ENCODE results near the gene RREB1.

The RREB1 gene

GRCh38 chr6:7075341-7076000 is 32.3 kb upstream of the RREB1 start:
- H3K27ac ChIP-seq: no peak overlapping the region
- no peaks in the 10 kb centered on the region for H3K9me3 ChIP-seq
- H3K4me1 ChIP-seq (ENCODE audit: control insufficient read depth in 1 of 2, insufficient read depth in 1 of 2, low read depth in 1 of 2, low read length in 1 of 2): peaks cover 3 to 8% of the 10 kb centered on the region in 2 experiments
- no peaks in the 10 kb centered on the region for H3K36me3 ChIP-seq
- no peaks in the 10 kb centered on the region for H3K27me3 ChIP-seq
- no peak for TF ChIP-seq CTCF (IDR thresholded peaks at IDR 0.05)
- no peak overlapping the region for H3K4me3 ChIP-seq (ENCODE audit: low read depth in 1 of 2, low read length in 1 of 2)

DNA sequence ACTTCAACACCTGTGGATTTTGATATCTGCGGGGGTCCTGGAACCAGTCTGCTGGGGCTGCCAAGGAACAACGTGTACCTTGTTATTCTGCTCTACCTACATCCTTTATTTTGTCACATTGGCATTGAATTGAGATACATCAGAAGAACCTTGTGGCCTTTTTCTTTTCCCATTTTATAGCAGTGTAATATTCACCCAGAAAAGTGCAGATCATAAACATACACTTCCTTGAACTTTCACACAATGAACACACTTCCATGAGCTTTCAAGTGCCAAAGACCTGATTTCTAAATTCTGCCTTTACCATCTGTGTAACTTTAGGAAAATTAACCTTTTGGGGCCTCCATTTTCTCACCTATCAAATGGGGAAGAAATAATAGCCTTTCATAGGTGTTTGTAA is 29.9 kb upstream of the RREB1 start:
- Histone ChIP-seq H3K4me1 (ENCODE audit: control insufficient read depth in 1 of 2, insufficient read depth in 1 of 2, low read depth in 1 of 2, low read length in 1 of 2) (peaks cover 3 to 8% of the 10 kb centered on the region in 2 experiments), H3K27ac (no peak overlapping the region), H3K27me3 (no peaks in the 10 kb centered on the region), H3K36me3 (no peaks in the 10 kb centered on the region), H3K9me3 (no peaks in the 10 kb centered on the region), H3K4me3 (ENCODE audit: low read depth in 1 of 2, low read length in 1 of 2) (no peak overlapping the region)
- TF ChIP-seq CTCF (IDR thresholded peaks at IDR 0.05): no peak

DNA sequence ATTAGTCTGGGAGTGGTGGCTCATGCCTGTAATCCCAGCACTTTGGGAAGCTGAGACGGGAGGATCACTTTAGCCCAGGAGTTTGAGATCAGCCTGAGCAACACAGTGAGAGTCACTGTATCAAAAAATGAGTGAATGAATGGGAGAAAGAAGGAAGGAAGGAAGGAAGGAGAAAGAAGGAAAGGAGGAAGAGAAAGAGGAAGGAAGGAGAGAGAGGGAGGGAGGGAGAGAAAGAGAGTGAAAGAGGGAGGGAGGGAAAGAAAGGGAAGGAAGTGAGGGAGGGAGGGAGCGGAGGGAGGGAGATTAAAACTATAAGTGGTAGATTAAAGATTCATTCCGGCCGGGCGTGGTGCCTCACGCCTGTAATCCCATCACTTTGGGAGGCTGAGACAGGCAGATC is 28.9 kb upstream of the RREB1 start:
- H3K36me3 ChIP-seq: no peaks in the 10 kb centered on the region
- H3K27ac ChIP-seq: no peak overlapping the region
- TF ChIP-seq CTCF (IDR thresholded peaks at IDR 0.05): no peak
- H3K4me1 ChIP-seq (ENCODE audit: control insufficient read depth in 1 of 2, insufficient read depth in 1 of 2, low read depth in 1 of 2, low read length in 1 of 2): peaks cover under 1 to 3% of the 10 kb centered on the region in 2 experiments
- H3K9me3 ChIP-seq: no peaks in the 10 kb centered on the region
- no peaks in the 10 kb centered on the region for H3K27me3 ChIP-seq
- H3K4me3 ChIP-seq (ENCODE audit: low read depth in 1 of 2, low read length in 1 of 2): no peak overlapping the region

GRCh38 chr6:7080311-7080710 is 27.4 kb upstream of the RREB1 start:
- no peak for TF ChIP-seq CTCF (IDR thresholded peaks at IDR 0.05)
- no peaks in the 10 kb centered on the region for H3K36me3 ChIP-seq
- no peaks in the 10 kb centered on the region for H3K27me3 ChIP-seq
- H3K27ac ChIP-seq: no peak overlapping the region
- H3K4me3 ChIP-seq (ENCODE audit: low read depth in 1 of 2, low read length in 1 of 2): no peak overlapping the region
- H3K9me3 ChIP-seq: no peaks in the 10 kb centered on the region
- no peaks in the 10 kb centered on the region for H3K4me1 ChIP-seq (ENCODE audit: control insufficient read depth in 1 of 2, insufficient read depth in 1 of 2, low read depth in 1 of 2, low read length in 1 of 2)

DNA sequence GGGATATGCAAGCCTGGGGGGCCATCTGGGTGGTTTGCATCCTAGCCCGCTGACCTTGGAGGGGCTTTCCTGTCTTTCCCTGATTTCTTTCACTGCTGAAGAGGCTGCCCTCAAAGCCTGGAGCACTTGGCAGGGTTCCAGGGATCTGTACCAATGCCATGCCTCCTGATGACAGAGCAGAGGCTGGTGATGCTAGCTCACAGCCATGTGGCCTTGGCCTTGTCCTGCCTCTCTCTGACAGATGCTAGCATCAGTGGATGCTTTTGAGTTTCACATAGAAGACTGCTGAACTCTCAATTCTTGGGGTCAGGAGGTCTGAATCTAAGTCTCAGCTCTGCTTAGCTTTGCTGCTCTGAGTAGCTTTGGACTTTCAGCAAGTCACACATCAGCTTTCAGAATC is 21.9 kb upstream of the RREB1 start:
- H3K4me3 ChIP-seq (ENCODE audit: low read depth in 1 of 2, low read length in 1 of 2): peak overlapping the region in 1 of 2 experiments; percentile 62
- no peak for TF ChIP-seq CTCF (IDR thresholded peaks at IDR 0.05)
- H3K27me3 ChIP-seq: no peaks in the 10 kb centered on the region
- peaks cover 5 to 17% of the 10 kb centered on the region in 2 experiments for H3K4me1 ChIP-seq (ENCODE audit: control insufficient read depth in 1 of 2, insufficient read depth in 1 of 2, low read depth in 1 of 2, low read length in 1 of 2)
- H3K36me3 ChIP-seq: no peaks in the 10 kb centered on the region
- H3K27ac ChIP-seq: peak overlapping the region; percentile 73
- no peaks in the 10 kb centered on the region for H3K9me3 ChIP-seq
